Activated T-cell treated with anti-CD3 and anti-CD28 coated beads for 24 hours (primary cell): Measurements from ENCODE around the gene OLFML3.
"Not testable (repeated sequence)": the region's sequence is repeated elsewhere in the genome, so short reads cannot be mapped to it uniquely, and the experiment has no call there.

Source experiments
- DNase-seq: peaks from one replicate; pipeline ENCODE4 v3.0.0-alpha.2; 2020; ENCODE audit warnings: low read depth

The OLFML3 gene

GRCh38 chr1:113978863-113979702 is at the start of gene OLFML3:
OLFML3 (plus strand) TSS chr1:113979474; CDS start chr1:113979517, 43 bp downstream.
- peak; percentile 33 for DNase-seq

GRCh38 chr1:113929750-113930498 is 49.4 kb upstream of the OLFML3 start:
- DNase-seq: peak; percentile 51

- DNase-seq: peak; percentile 55
These were observed 48.6 kb upstream of the OLFML3 start for GRCh38 chr1:113930499-113931161.

- no peak for DNase-seq
These were observed 47.8 kb upstream of the OLFML3 start for GRCh38 chr1:113931451-113931851.

- no peak for DNase-seq
These were observed 45.3 kb upstream of the OLFML3 start for GRCh38 chr1:113934006-113934405.

GRCh38 chr1:113934511-113935055 is 44.7 kb upstream of the OLFML3 start:
- no peak for DNase-seq

GRCh38 chr1:113935176-113935575 is 44.1 kb upstream of the OLFML3 start:
- no peak for DNase-seq

GRCh38 chr1:113935970-113936369 is 43.3 kb upstream of the OLFML3 start:
- no peak for DNase-seq

GRCh38 chr1:113937146-113937545 is 42.1 kb upstream of the OLFML3 start:
- no peak for DNase-seq

GRCh38 chr1:113938192-113938591 is 41.1 kb upstream of the OLFML3 start:
- DNase-seq: no peak

- DNase-seq: peak; percentile 23
These were observed 38.7 kb upstream of the OLFML3 start for GRCh38 chr1:113940365-113941244.

- DNase-seq: no peak
These were observed 38.1 kb upstream of the OLFML3 start for GRCh38 chr1:113941245-113941559.

GRCh38 chr1:113942527-113942926 is 36.7 kb upstream of the OLFML3 start:
- no peak for DNase-seq

- no peak for DNase-seq
These were observed 36.1 kb upstream of the OLFML3 start for GRCh38 chr1:113943028-113943811.

- no peak for DNase-seq
These were observed 33.9 kb upstream of the OLFML3 start for GRCh38 chr1:113945329-113945728.

- no peak for DNase-seq
These were observed 33.2 kb upstream of the OLFML3 start for GRCh38 chr1:113946112-113946511.

- DNase-seq: no peak
These were observed 32.4 kb upstream of the OLFML3 start for GRCh38 chr1:113946678-113947387.

- no peak for DNase-seq
These were observed 31.7 kb upstream of the OLFML3 start for GRCh38 chr1:113947388-113948107.

- not testable (repeated sequence) for DNase-seq
These were observed 31.1 kb upstream of the OLFML3 start for GRCh38 chr1:113948151-113948550.
